Stomach (tissue), 4 donors: ENCODE results near the gene SLC6A17.

ENCODE experiments used
- POLR2A ChIP-seq, 4 donors: fragments of 450-650 bp; IDR thresholded peaks; one replicate each; pipeline ENCODE4 v1.6.1; 2016; ENCODE audit warnings: antibody characterized with exemption in 4 of 4, control low read depth in 2 of 4, mild to moderate bottlenecking in 1 of 4, moderate library complexity in 1 of 4
- POLR2AphosphoS5 ChIP-seq, 3 donors: sonication (generic); formaldehyde crosslinking; IDR thresholded peaks; one replicate each; pipeline ENCODE4 v1.6.1; 2016; ENCODE audit warnings: antibody characterized with exemption in 3 of 3
- TF ChIP-seq, protein P1 (sequence below), 7 experiments: fragments of 450-650 bp in 4 of 7; fragments of 200-600 bp in 3 of 7; sonication (generic) in 3 of 7; IDR thresholded peaks; one replicate each; pipeline ENCODE4 v1.5.1; 2016 to 2019; ENCODE audit warnings: antibody characterized with exemption in 7 of 7, control low read depth in 2 of 7, mild to moderate bottlenecking in 1 of 7

DNA sequence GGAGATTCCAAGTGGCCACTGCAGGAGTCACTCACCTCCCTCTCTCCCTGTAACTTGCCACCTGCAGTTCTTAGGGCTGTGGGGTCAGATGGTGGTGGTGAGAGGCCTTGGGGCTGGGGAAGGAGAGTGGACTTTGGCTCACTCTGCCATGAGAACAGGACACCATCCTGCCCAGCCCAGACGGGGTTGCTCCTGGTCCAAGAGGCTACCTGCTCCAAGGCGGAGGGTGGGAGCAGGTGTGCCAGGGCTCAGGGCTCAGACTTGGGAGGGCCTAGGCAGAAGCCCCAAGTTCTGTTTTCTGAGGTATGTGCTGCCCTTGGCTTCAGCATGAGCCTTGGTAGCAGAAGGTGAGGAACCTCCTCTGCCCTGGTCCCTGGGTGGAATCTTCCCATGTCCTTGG lies 48.5 kb downstream of the SLC6A17 start:
- TF ChIP-seq, protein P1, sequence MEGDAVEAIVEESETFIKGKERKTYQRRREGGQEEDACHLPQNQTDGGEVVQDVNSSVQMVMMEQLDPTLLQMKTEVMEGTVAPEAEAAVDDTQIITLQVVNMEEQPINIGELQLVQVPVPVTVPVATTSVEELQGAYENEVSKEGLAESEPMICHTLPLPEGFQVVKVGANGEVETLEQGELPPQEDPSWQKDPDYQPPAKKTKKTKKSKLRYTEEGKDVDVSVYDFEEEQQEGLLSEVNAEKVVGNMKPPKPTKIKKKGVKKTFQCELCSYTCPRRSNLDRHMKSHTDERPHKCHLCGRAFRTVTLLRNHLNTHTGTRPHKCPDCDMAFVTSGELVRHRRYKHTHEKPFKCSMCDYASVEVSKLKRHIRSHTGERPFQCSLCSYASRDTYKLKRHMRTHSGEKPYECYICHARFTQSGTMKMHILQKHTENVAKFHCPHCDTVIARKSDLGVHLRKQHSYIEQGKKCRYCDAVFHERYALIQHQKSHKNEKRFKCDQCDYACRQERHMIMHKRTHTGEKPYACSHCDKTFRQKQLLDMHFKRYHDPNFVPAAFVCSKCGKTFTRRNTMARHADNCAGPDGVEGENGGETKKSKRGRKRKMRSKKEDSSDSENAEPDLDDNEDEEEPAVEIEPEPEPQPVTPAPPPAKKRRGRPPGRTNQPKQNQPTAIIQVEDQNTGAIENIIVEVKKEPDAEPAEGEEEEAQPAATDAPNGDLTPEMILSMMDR (IDR thresholded peaks at IDR 0.05), result no peak
- TF ChIP-seq POLR2AphosphoS5 (IDR thresholded peaks at IDR 0.05) (no peak), POLR2A (IDR thresholded peaks at IDR 0.05) (no peak)
